Epithelial cell of esophagus (primary cell): Measurements from ENCODE around the gene HTR1D.
A peak's percentile ranks its signal among the peaks of the same experiment; 100 is the strongest.
"Not testable (repeated sequence)": the region's sequence is repeated elsewhere in the genome, so short reads cannot be mapped to it uniquely, and the experiment has no call there.

Source experiments
- DNase-seq: peaks from one replicate; pipeline ENCODE4 v3.0.0; 2010; ENCODE audit warnings: low read depth
- H3K4me3 ChIP-seq: 2 replicates; pipeline ENCODE4 v1.5.1; 2011; ENCODE audit warnings: mild to moderate bottlenecking, low read length, control low read depth
- TF ChIP-seq, protein P1 (sequence below): IDR thresholded peaks from 2 replicates; pipeline ENCODE4 v1.5.1; 2011; ENCODE audit warnings: low read depth, mild to moderate bottlenecking, low read length, control low read depth, inconsistent platforms; ENCODE audit not compliant: insufficient read depth; ENCODE audit errors: missing control alignments

HTR1D gene, protein sequence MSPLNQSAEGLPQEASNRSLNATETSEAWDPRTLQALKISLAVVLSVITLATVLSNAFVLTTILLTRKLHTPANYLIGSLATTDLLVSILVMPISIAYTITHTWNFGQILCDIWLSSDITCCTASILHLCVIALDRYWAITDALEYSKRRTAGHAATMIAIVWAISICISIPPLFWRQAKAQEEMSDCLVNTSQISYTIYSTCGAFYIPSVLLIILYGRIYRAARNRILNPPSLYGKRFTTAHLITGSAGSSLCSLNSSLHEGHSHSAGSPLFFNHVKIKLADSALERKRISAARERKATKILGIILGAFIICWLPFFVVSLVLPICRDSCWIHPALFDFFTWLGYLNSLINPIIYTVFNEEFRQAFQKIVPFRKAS

DNA sequence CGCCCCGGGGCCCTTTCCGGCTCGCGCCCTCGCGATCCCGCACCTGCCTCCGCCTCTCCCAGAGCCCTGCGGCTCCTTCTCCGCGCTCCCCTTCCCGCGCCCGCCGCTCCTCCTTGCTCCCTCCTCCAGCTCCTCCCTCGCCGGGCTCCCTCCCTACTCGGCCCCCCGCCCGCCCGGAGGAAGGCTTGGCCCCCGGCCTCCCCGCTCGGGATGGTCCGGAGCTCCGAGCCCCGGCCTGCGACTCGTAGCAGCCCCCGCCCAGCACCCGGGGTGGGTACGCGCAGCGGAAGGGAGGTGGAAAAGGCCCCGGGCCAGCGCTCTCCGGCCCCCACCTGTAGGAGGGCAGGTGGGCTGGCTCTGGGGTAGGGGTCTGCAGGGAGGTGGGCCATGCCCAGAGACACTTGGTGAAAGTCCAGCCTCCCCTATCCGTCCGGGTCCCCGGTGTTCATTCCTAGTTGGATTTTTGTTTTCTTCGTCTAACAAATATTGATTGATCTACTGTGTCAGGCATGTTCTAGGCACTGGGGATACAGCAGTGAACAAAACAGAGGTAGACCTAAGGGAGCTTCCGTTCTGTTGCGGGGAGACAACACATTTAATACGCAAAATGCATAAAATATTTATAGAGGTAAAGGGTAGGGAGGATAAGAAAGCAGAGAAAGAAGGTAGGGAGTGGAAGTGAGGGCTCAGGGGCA is at the start of gene HTR1D:
HTR1D (minus strand) TSS at position 82 of the 695 bp plus-strand sequence. CDS start 23,283 bp downstream, outside the sequence.
- peak within 1 kb of the TSS; percentile 9 for H3K4me3 ChIP-seq
- DNase-seq, result no peak
- TF ChIP-seq, protein P1, sequence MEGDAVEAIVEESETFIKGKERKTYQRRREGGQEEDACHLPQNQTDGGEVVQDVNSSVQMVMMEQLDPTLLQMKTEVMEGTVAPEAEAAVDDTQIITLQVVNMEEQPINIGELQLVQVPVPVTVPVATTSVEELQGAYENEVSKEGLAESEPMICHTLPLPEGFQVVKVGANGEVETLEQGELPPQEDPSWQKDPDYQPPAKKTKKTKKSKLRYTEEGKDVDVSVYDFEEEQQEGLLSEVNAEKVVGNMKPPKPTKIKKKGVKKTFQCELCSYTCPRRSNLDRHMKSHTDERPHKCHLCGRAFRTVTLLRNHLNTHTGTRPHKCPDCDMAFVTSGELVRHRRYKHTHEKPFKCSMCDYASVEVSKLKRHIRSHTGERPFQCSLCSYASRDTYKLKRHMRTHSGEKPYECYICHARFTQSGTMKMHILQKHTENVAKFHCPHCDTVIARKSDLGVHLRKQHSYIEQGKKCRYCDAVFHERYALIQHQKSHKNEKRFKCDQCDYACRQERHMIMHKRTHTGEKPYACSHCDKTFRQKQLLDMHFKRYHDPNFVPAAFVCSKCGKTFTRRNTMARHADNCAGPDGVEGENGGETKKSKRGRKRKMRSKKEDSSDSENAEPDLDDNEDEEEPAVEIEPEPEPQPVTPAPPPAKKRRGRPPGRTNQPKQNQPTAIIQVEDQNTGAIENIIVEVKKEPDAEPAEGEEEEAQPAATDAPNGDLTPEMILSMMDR, result no peak

DNA sequence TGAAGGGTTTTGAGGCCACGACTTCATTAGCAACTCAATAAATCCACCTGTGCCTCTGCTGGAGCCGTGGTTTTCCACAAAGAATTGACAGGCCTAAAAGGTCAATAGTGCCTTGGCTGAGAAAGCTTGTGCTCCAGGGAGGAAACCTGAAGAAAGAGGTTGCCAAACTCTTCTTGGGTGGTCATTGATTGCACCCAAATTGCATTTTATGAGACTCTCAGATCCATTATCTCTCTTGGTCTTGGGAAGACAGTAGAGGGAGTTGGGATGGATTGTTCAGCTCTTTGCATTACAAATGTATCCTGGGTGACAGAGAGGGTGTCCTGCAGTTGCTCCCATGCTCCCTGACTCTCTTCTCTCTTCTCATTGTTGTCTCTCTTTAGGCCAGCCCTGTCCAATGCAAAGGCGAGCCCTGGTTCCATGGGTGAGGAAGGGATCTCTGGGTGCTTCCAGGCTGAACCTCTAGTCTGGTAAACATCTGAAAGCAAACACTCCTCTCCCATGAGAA is 46.1 kb upstream of the HTR1D start:
- TF ChIP-seq, protein P1, result no peak

DNA sequence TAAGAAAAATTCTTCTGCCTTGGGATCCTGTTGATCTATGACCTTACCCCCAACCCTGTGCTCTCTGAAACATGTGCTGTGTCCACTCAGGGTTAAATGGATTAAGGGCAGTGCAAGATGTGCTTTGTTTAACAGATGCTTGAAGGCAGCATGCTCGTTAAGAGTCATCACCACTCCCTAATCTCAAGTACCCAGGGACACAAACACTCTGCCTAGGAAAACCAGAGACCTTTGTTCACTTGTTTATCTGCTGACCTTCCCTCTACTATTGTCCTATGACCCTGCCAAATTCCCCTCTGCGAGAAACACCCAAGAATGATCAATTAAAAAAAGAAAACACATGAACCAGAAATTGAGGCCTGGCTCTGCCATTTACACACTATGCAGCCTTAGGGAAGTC is 40.8 kb upstream of the HTR1D start:
- DNase-seq, H3K4me3 ChIP-seq: not testable (repeated sequence)

More for the DNA sequence above, 46.1 kb upstream of the HTR1D start:
- DNase-seq, result no peak
- no peak overlapping the region for H3K4me3 ChIP-seq

DNA sequence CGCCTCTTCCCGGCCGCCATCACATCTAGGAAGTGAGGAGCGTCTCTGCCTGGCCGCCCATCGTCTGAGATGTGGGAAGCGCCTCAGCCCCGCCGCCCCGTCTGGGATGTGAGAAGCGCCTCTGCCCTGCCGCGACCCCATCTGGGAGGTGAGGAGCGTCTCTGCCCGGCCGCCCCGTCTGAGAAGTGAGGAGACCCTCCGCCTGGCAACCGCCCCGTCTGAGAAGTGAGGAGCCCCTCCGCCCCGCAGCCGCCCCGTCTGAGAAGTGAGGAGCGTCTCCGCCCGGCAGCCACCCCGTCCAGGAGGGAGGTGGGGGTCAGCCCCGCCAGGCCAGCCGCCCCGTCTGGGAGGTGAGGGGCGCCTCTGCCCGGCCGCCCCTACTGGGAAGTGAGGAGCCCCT is 40.1 kb upstream of the HTR1D start:
- DNase-seq, result not testable (repeated sequence)

DNA sequence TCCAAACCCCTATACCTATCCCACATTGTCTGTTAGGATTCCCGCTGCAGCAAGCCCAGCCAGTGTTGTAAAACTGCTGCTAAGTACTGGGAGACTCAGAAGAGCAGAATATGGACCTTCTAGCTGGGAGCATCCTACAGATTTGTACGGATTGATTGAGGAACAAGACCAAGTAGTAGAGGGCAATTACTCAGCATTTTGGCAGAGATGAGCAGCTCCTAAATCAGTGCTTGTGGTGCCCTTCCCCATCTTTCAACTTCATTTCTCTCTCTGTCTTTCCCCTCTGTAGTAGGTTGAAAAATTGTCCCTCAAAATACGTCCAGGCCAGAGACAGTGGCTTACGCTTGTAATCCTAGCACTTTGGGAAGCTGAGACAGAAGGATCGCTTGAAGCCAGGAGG is 37.3 kb upstream of the HTR1D start:
- H3K4me3 ChIP-seq, result no peak overlapping the region
- TF ChIP-seq, protein P1, result no peak
- DNase-seq, result no peak

More for the DNA sequence above, 40.1 kb upstream of the HTR1D start:
- H3K4me3 ChIP-seq, result not testable (repeated sequence)

DNA sequence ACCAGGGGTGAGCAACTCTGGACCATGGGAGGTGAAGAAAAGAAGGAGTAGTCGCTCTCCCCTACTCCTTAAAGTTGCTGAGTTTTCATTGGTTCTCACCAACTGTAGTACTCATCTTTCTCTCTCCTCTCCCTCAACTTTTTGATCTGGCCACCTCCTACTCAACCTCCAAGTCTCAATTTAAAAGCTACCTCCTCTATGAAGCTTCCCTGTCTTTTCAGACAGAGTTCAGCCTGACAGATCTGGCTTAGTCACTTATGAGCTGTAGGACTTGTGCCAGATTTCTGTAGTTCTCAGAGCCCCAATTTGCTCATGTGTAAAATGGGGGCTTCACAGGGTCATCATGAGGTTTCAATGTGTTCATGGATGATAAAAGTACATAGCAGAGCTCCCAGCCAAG is 34.5 kb upstream of the HTR1D start:
- DNase-seq, result peak; percentile 20
- no peak overlapping the region for H3K4me3 ChIP-seq
- TF ChIP-seq, protein P1, result no peak

DNA sequence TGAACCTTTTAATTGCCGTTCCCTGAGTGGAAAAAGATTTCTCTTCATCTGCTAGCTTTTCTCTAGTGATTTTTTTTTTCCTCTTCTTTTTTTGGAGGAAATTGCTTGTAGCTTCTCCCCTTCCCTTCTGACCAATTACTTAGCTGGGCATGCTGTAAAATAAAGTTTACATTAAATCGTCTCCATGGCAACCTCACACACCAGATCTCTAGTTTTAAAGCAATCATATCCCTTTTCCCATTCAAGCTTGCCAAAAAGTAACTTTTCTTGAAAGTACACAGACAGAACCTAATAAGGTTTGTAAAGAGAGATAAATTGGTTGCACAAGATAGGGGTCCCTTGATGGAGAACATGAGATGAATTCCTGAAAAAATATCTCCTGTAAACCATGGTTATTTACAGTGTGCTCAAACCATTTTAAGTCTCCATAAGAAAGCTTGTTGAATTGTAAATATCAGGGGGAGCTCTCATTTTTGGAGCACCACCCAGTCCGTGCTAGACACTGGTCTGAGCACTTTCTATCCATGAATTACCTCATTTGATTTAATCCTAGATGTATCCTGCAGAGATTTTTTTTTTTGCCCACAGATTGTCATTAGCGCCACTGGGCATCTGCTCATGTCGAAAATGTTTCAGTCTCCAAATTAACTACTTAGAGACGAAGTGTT is 32.6 kb upstream of the HTR1D start:
- DNase-seq, result no peak
- no peak overlapping the region for H3K4me3 ChIP-seq
- TF ChIP-seq, protein P1, result no peak
